ENCODE results near the gene CES2.

The CES2 gene

DNA sequence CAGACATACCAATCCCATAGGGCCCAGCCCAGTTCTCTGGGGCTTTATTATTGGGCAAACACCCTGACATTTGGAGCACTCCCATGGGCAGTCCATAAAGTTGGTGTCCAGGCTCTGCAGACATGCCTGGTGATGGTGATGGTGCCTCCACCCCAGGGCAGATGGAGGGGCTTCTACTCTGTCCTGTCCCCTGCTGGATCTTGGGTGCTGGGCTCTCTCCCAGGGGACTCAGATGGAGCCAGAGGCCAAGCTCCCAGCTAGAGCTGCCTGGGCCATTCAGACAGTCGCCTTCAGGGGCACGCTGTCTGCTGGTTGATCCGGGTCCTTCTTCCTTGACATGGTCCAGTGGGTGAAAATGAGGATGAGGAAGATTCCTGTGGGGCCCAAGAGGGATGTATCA, 27.2 kb upstream of the CES2 start:
- no peaks in the 10 kb centered on the region for H4K20me1 ChIP-seq (ENCODE audit: low read depth, low read length)
- no peak for TF ChIP-seq EZH2phosphoT487 (conservative IDR thresholded peaks at IDR 0.05; ENCODE audit: low read length)
- no peaks in the 10 kb centered on the region for H3F3A ChIP-seq (ENCODE audit: insufficient read depth)
- H3K27ac ChIP-seq (ENCODE audit: low read depth, low read length): no peak overlapping the region
- H3K27me3 ChIP-seq (ENCODE audit: low read length): no peaks in the 10 kb centered on the region
- no peaks in the 10 kb centered on the region for H3K79me2 ChIP-seq (ENCODE audit: insufficient read depth, low read length)
- H3K4me2 ChIP-seq (ENCODE audit: low read depth, low read length, poor library complexity, severe bottlenecking): no peak overlapping the region
- no peak overlapping the region for H3K9ac ChIP-seq (ENCODE audit: low read length)
- H2AFZ ChIP-seq (ENCODE audit: low read depth, low read length, severe bottlenecking): no peak overlapping the region
- no peaks in the 10 kb centered on the region for H3K9me3 ChIP-seq (ENCODE audit: insufficient read depth, low read length)
- H3K9me2 ChIP-seq (replicated peaks; ENCODE audit: insufficient read depth, low read length): no peaks in the 10 kb centered on the region
- H3K36me3 ChIP-seq (ENCODE audit: low read length): no peaks in the 10 kb centered on the region
- no peak overlapping the region for H3K4me3 ChIP-seq (ENCODE audit: insufficient read depth, low read length, poor library complexity, severe bottlenecking)

DNA sequence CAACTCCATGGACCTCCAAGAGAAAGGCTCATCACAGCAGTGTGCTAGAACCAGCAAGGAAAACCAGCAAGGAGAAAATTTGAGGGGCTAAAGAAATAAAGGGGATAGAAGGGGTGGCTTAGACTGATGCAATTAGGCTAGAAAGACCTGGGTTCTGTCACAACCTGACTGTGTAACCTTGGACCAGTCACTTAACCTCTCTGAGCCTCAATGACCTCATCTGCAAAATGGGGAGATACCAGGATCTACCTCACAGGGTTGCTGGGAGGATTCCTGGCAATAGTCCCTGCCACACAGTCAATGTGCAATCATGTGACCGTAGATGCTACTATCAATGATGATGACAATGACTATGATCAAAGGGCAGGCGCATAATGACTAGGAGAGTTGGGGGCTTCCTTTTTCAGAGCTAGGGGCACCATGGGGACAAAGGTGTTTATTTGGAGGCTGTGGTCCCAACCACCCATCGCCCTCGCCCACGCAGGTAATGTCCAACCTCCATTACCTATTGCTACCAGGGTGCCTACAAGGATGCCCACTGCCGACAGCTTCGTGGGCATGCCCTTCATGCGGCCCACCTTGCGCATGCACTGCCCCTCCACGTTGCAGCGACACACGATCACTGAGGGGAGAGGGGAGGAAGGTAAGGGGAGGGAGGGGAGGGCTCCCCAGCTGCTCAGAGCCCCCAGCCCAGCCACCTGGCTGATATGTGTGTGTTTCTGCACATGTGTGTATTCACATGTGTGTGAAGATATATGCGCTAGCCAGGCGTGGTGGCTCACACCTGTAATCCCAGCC, 26.4 kb upstream of the CES2 start:
- no peaks in the 10 kb centered on the region for H3F3A ChIP-seq (ENCODE audit: insufficient read depth)
- no peak overlapping the region for H3K4me2 ChIP-seq (ENCODE audit: low read depth, low read length, poor library complexity, severe bottlenecking)
- no peak overlapping the region for H2AFZ ChIP-seq (ENCODE audit: low read depth, low read length, severe bottlenecking)
- H3K36me3 ChIP-seq (ENCODE audit: low read length): no peaks in the 10 kb centered on the region
- no peak overlapping the region for H3K4me3 ChIP-seq (ENCODE audit: insufficient read depth, low read length, poor library complexity, severe bottlenecking)
- H3K27me3 ChIP-seq (ENCODE audit: low read length): no peaks in the 10 kb centered on the region
- H3K9me2 ChIP-seq (replicated peaks; ENCODE audit: insufficient read depth, low read length): no peaks in the 10 kb centered on the region
- H3K9me3 ChIP-seq (ENCODE audit: insufficient read depth, low read length): no peaks in the 10 kb centered on the region
- H4K20me1 ChIP-seq (ENCODE audit: low read depth, low read length): no peaks in the 10 kb centered on the region
- TF ChIP-seq, protein P1, sequence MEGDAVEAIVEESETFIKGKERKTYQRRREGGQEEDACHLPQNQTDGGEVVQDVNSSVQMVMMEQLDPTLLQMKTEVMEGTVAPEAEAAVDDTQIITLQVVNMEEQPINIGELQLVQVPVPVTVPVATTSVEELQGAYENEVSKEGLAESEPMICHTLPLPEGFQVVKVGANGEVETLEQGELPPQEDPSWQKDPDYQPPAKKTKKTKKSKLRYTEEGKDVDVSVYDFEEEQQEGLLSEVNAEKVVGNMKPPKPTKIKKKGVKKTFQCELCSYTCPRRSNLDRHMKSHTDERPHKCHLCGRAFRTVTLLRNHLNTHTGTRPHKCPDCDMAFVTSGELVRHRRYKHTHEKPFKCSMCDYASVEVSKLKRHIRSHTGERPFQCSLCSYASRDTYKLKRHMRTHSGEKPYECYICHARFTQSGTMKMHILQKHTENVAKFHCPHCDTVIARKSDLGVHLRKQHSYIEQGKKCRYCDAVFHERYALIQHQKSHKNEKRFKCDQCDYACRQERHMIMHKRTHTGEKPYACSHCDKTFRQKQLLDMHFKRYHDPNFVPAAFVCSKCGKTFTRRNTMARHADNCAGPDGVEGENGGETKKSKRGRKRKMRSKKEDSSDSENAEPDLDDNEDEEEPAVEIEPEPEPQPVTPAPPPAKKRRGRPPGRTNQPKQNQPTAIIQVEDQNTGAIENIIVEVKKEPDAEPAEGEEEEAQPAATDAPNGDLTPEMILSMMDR (IDR thresholded peaks at IDR 0.05; ENCODE audit: insufficient read depth, low read length, poor library complexity, severe bottlenecking): no peak
- TF ChIP-seq EZH2phosphoT487 (conservative IDR thresholded peaks at IDR 0.05; ENCODE audit: low read length): no peak
- H3K27ac ChIP-seq (ENCODE audit: low read depth, low read length): no peak overlapping the region
- H3K79me2 ChIP-seq (ENCODE audit: insufficient read depth, low read length): no peaks in the 10 kb centered on the region
- H3K9ac ChIP-seq (ENCODE audit: low read length): no peak overlapping the region

DNA sequence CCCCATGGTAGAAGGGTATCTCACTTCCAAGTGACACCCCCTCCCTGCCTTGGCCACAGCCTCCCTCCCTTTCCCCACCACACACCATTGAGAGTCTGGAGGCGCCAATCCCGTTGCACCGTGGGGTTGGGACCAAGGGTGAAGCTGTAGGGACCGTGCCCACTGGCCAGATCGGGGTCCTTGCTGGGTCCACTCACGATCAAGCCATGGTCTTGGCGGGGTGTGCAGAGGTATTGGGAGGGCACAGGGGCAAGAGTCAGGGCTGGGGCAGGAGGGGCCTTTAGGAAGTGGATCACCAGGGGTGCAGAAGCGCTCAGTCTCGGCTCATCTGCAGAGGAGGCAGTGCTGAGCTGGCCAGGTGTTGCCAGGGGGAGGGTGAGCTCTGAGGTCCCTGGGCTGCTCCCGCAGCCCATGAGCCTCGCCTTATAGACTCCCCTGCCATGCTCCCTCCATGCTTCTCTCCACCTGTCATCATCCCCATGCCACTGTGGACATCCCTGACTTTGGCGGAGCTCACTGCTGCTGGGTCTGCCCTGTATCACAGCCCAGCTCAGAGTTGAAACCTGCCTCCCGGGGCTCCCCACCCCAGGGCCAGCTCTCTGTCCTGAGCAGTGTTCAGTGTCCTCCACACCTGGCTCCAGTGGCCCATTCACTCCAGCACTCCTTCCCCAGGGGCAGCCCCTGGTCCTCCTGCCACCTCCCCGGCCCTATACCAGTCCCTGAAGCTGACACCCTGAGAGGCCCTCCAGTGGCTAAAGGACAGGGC, 25.0 kb upstream of the CES2 start:
- no peaks in the 10 kb centered on the region for H3K36me3 ChIP-seq (ENCODE audit: low read length)
- 0 out of 2 replicates have a peak, but pooled peaks cover 2% of the 10 kb centered on the region for H3K27me3 ChIP-seq (ENCODE audit: low read length)
- H3K9ac ChIP-seq (ENCODE audit: low read length): no peak overlapping the region
- no peaks in the 10 kb centered on the region for H3F3A ChIP-seq (ENCODE audit: insufficient read depth)
- no peaks in the 10 kb centered on the region for H3K9me3 ChIP-seq (ENCODE audit: insufficient read depth, low read length)
- H3K27ac ChIP-seq (ENCODE audit: low read depth, low read length): no peak overlapping the region
- H3K4me2 ChIP-seq (ENCODE audit: low read depth, low read length, poor library complexity, severe bottlenecking): no peak overlapping the region
- no peak overlapping the region for H3K4me3 ChIP-seq (ENCODE audit: insufficient read depth, low read length, poor library complexity, severe bottlenecking)
- H2AFZ ChIP-seq (ENCODE audit: low read depth, low read length, severe bottlenecking): no peak overlapping the region
- no peaks in the 10 kb centered on the region for H3K79me2 ChIP-seq (ENCODE audit: insufficient read depth, low read length)
- no peaks in the 10 kb centered on the region for H4K20me1 ChIP-seq (ENCODE audit: low read depth, low read length)
- TF ChIP-seq EZH2phosphoT487 (conservative IDR thresholded peaks at IDR 0.05; ENCODE audit: low read length): no peak
- TF ChIP-seq, protein P1 (IDR thresholded peaks at IDR 0.05; ENCODE audit: insufficient read depth, low read length, poor library complexity, severe bottlenecking): no peak
- H3K9me2 ChIP-seq (replicated peaks; ENCODE audit: insufficient read depth, low read length): no peaks in the 10 kb centered on the region

DNA sequence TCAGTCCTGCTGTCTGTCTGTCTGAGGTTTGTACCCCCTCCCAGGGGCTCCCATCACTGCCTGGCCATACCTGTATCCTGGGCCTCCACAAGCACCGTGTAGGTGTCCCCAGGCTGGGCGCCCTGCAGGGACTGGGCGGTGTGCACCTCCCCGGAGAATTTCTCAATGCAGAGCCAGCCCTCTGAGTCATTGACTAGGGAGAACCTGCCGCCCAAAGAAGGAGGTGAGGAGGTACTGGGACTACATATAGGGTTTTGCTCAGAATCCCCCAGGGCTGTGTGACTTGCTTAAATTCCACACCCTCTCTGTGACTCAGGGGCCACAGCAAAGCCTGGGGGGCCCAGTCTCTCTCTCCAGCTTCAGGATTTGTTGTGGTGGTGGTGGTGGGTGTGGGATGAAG, 24.2 kb upstream of the CES2 start:
- Histone ChIP-seq H3K27me3 (ENCODE audit: low read length) (0 out of 2 replicates have a peak, but pooled peaks cover 2% of the 10 kb centered on the region), H3K9me2 (replicated peaks; ENCODE audit: insufficient read depth, low read length) (no peaks in the 10 kb centered on the region), H3F3A (ENCODE audit: insufficient read depth) (no peaks in the 10 kb centered on the region), H3K9ac (ENCODE audit: low read length) (no peak overlapping the region), H3K4me3 (ENCODE audit: insufficient read depth, low read length, poor library complexity, severe bottlenecking) (no peak overlapping the region), H3K36me3 (ENCODE audit: low read length) (no peaks in the 10 kb centered on the region), H2AFZ (ENCODE audit: low read depth, low read length, severe bottlenecking) (no peak overlapping the region), H3K27ac (ENCODE audit: low read depth, low read length) (no peak overlapping the region), H3K9me3 (ENCODE audit: insufficient read depth, low read length) (no peaks in the 10 kb centered on the region), H3K4me2 (ENCODE audit: low read depth, low read length, poor library complexity, severe bottlenecking) (no peak overlapping the region), H3K79me2 (ENCODE audit: insufficient read depth, low read length) (no peaks in the 10 kb centered on the region), H4K20me1 (ENCODE audit: low read depth, low read length) (no peaks in the 10 kb centered on the region)
- no peak for TF ChIP-seq EZH2phosphoT487 (conservative IDR thresholded peaks at IDR 0.05; ENCODE audit: low read length)
- TF ChIP-seq, protein P1 (IDR thresholded peaks at IDR 0.05; ENCODE audit: insufficient read depth, low read length, poor library complexity, severe bottlenecking): no peak
